GM12878 (cell line): ENCODE measurements around the gene ATRN.

ENCODE experiments used
- CTCF ChIP-seq, 3 experiments: IDR thresholded peaks in 2 of 3; conservative IDR thresholded peaks in 1 of 3; 2 replicates each; pipeline ENCODE4 v1.5.1; 2011; ENCODE audit warnings: low read depth in 3 of 3, low read length in 3 of 3, mild to moderate bottlenecking in 3 of 3, control low read depth in 2 of 3, moderate library complexity in 2 of 3, inconsistent platforms in 1 of 3, mixed read lengths in 1 of 3; ENCODE audit not compliant: control insufficient read depth in 2 of 3, insufficient read depth in 1 of 3; ENCODE audit errors: extremely low read depth in 1 of 3
- EGR1 ChIP-seq, 2 experiments: IDR thresholded peaks; 1 replicate in 1 of 2; 2 replicates in 1 of 2; pipeline ENCODE4 v1.6.1; 2011 to 2012; ENCODE audit warnings: low read depth in 2 of 2, low read length in 2 of 2, borderline replicate concordance in 1 of 2, mild to moderate bottlenecking in 1 of 2, moderate library complexity in 1 of 2
- POLR2A ChIP-seq: IDR thresholded peaks from 2 replicates; pipeline ENCODE4 v1.6.1; 2011; ENCODE audit warnings: low read depth, mild to moderate bottlenecking, low read length
- RAD21 ChIP-seq: IDR thresholded peaks from 2 replicates; pipeline ENCODE4 v1.6.1; 2011; ENCODE audit warnings: mild to moderate bottlenecking, low read depth, low read length, moderate library complexity; ENCODE audit not compliant: insufficient read depth
- TARDBP ChIP-seq: IDR thresholded peaks from 2 replicates; pipeline ENCODE4 v1.6.1; 2016; ENCODE audit warnings: borderline replicate concordance
- TCF7 ChIP-seq: IDR thresholded peaks from 2 replicates; pipeline ENCODE4 v1.6.1; 2014; ENCODE audit warnings: antibody characterized with exemption, borderline replicate concordance

GRCh38 chr20:3658019-3658715 is 187.3 kb downstream of the ATRN start:
- TF ChIP-seq TCF7 (no peak), POLR2A (no peak), EGR1 (IDR thresholded peaks at IDR 0.05; ENCODE audit: borderline replicate concordance in 1 of 2, low read depth in 2 of 2, low read length in 2 of 2) (no peak), RAD21 (no peak), TARDBP (no peak), CTCF (IDR thresholded peaks at IDR 0.05 in 2 of 3, conservative IDR thresholded peaks at IDR 0.05 in 1 of 3; ENCODE audit: control insufficient read depth in 2 of 3, extremely low read depth in 1 of 3, insufficient read depth in 1 of 3, low read depth in 3 of 3, low read length in 3 of 3) (no peak)
